Measurements from ENCODE around the gene DKKL1.

DKKL1 gene

DNA sequence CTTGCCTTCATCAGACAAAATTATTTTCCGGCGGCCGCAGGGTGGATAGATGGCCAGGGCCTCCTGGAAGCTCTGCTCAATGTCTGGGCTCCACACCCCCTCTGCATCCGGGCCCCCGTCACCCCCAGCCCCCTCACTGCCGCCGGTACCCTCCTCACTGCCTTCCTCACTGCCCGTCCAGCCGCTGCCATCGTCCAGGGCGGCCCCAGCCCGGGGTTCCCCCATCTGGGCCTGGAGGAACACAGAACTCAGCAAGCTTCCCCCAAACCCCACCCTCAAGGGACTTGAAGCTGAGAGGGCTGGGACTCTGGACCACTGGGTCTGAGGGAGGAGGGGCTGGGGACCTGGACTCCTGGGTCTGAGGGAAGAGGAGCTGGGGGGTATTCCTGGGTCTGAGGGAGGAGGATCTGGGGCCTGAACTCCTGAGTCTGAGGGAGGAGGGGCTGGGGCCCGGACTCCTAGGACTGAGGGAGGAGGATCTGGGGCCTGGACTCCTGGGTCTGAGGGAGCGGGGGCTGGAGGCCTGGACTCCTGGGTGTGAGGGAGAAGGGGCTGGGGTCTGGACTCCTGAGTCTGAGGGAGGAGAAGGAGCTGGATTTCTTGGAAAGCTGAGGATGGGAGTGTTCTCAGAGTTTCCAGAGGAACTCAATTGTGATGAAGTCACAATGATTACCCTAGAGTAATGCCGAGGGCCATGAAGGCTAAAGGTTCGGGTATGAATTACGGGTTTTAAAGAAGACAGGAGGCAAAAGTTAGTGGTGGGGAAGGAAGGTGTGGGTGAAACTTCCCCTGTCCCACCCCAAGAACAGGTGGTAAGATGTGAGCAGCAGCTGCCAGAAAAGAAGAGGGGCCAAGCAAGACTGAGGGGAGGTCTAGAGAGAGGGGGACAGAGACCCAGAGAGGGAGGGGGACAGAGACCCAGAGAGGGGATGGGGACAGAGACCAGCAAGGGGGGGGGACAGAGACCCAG is 3.5 kb upstream of the DKKL1 start:
- peak overlapping the region; percentile 88 for H3K4me3 ChIP-seq (ENCODE audit: low read length)
- no peak for DNase-seq (ENCODE audit: low read depth)
- TF ChIP-seq, protein P1, sequence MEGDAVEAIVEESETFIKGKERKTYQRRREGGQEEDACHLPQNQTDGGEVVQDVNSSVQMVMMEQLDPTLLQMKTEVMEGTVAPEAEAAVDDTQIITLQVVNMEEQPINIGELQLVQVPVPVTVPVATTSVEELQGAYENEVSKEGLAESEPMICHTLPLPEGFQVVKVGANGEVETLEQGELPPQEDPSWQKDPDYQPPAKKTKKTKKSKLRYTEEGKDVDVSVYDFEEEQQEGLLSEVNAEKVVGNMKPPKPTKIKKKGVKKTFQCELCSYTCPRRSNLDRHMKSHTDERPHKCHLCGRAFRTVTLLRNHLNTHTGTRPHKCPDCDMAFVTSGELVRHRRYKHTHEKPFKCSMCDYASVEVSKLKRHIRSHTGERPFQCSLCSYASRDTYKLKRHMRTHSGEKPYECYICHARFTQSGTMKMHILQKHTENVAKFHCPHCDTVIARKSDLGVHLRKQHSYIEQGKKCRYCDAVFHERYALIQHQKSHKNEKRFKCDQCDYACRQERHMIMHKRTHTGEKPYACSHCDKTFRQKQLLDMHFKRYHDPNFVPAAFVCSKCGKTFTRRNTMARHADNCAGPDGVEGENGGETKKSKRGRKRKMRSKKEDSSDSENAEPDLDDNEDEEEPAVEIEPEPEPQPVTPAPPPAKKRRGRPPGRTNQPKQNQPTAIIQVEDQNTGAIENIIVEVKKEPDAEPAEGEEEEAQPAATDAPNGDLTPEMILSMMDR (conservative IDR thresholded peaks at IDR 0.05; ENCODE audit: low read depth, low read length) = no peak

DNA sequence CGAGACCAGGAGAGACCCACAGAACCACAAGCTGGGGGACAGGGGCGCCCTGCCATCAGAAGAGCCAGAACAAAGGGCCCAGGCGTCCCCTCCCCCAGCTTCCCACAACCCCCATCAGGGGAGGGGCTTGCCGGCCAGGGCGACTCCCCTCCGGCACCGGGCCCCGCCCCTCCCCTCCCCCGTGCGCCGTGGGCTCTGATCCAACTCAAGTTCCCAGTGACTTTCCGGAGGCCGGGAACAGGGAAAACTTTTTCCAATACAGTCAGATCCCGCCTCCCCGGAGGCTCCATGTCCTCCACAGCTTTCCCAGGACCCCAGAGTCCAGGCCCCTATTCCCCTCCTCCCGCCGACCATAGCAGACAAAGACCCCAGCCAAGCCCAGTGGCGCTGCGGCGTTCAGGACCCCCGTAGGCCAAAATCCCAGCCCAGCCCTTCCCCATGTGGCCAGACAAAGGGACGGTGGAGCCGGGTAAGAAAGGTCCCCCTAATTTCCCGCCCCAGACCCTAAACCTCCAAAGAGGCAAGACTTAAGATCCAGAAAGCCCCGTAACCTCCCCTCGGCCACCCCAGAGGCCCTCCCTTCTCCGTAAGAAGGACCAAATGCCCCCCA is 2.1 kb upstream of the DKKL1 start:
- peak overlapping the region; percentile 88 for H3K4me3 ChIP-seq (ENCODE audit: low read length)
- DNase-seq (ENCODE audit: low read depth) = peak; percentile 39
- TF ChIP-seq, protein P1 (conservative IDR thresholded peaks at IDR 0.05; ENCODE audit: low read depth, low read length) = no peak

DNA sequence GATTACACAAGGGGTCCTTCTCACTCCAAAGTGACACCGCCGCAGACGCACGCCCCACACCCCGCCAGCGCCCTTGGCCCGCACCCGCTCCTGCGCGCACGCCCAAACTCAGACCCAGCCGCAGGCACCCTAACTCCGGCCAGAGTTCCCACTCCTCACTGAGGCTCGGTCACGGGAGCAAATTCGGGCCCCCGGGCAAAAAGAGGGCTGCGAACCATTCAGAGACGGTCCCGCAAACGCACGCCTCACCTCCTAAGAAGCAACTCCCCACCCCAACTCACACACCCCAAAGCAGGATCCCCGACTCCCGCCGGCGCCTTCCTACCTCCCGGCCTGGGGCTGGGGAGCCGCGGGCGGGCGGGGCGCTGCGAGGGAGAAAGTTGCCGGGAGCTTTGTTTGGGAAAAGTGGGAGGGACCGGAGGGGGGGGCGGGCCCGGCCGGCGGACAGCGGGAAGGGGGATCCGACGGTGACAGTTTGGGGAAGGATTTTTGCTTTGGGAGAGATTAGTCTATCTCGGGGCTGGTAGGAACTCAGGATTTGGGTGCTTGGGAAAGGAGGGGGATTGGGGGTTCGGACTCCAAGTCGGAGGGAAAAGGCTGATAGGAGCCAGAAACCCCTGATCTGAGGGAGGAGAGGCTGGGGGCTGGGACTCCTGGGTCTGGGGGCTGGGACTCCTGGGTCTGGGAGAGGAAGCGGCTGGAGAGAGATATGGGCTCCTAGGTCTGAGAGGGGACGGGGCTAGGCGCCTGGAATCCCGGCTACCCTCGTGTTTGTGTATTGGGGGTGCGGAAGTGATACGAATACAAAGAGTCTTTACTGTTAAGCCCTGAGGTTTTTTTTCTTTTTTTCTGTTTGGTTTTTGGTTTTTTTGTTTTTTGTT is 1.4 kb upstream of the DKKL1 start, which contains the start of gene TEAD2:
TSS of gene TEAD2 (minus strand) at position 369 of the 881 bp plus-strand sequence. CDS start 2,341 bp downstream, outside the sequence.
- peak within 1 kb of the TSS; percentile 88 for H3K4me3 ChIP-seq (ENCODE audit: low read length)
- no peak for DNase-seq (ENCODE audit: low read depth)
- TF ChIP-seq, protein P1 (conservative IDR thresholded peaks at IDR 0.05; ENCODE audit: low read depth, low read length) = no peak

DNA sequence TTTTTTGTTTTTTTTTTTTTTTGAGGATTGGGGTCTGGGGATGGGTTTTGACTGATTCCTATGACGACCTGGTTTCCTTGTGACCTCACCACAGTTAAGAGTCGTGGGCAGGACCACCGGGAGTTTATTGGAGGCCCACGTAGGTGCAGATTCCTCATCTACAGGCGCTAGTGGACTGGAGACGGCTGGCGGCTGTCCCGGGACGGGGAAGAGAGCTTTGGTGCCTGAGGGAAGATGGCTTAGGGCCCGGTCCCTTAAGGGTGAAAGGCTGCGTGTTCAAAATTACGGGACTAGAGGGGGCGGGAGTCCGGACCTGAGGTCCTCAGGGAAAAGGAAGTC is 779 bp upstream of the DKKL1 start:
- no peak for DNase-seq (ENCODE audit: low read depth)
- peak overlapping the region; percentile 88 for H3K4me3 ChIP-seq (ENCODE audit: low read length)
- TF ChIP-seq, protein P1 (conservative IDR thresholded peaks at IDR 0.05; ENCODE audit: low read depth, low read length) = no peak

DNA sequence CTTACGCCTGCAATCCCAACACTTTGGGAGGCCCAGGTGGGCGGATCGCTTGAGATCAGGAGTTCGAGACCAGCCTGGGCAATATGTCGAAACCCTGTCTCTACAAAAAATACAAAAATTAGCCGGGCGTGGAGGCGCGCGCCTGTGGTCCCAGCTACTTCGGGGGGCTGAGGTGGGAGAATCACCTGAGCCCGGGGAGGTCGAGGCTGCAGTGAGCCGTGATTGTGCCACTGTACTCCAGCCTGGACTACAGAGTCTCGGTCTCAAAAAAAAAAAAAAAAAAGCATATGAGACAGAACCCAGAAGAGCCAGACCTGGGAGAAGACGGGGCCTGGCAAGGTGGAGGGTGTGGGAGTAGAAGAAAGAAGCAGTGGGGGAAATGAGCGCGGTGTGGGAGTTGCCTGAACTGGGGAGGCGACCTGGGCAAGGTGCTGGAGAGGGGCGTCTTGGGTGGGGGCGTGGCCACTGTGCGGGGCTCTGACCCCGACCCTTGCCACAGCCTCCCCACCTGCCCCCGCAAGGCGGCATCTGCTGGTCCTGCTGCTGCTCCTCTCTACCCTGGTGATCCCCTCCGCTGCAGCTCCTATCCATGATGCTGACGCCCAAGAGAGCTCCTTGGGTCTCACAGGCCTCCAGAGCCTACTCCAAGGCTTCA is 533 bp downstream of the DKKL1 start:
- peak overlapping the region; percentile 35 for H3K4me3 ChIP-seq (ENCODE audit: low read length)
- TF ChIP-seq, protein P1 (conservative IDR thresholded peaks at IDR 0.05; ENCODE audit: low read depth, low read length) = no peak
- DNase-seq (ENCODE audit: low read depth) = no peak

DNA sequence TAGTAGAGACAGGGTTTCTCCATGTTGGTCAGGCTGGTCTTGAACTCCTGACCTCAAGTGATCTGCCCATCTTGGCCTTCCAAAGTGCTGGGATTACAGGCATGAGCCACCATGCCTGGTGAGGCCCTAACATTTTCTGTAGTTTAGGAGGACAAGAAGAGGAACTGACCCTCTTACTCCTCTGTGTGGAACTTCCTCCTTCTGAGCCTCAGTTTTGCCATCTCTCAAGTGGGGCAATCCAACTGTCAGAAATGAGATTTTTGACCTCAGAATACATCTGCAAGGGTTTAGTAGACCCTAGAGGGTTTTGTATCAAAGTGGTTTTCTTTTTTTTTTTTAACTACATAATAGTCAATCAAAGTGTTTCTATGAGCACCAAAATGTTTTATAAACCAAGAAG is 2.4 kb downstream of the DKKL1 start:
- no peak overlapping the region for H3K4me3 ChIP-seq (ENCODE audit: low read length)
- no peak for DNase-seq (ENCODE audit: low read depth)
- TF ChIP-seq, protein P1 (conservative IDR thresholded peaks at IDR 0.05; ENCODE audit: low read depth, low read length) = no peak
